ENCODE measurements around the gene FKRP.

DNA sequence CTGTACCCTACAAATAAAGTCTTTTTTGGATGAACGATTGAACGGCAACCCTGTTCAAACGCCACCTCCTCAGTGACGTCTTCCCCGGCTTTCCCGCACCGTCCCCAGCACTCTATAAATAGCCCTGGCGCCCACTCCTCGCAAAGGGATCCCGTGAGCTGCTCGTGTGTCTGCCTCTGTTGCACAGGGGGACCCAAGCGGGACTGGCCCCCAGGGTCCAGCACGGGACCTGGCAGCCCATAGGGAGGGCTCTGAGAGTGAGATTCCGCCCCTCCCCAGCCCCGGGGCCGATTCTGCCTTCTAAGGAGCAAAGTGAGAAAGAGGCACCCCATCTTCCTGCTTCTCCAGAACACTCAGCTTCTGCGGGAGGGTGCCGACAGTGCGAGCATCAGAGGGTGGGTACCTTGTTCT is 8.1 kb upstream of the FKRP start:
- TF ChIP-seq POLR2AphosphoS5 (IDR thresholded peaks at IDR 0.05; ENCODE audit: low read depth, low read length): no peak
- TF ChIP-seq POLR2A (IDR thresholded peaks at IDR 0.05; ENCODE audit: low read depth, low read length): no peak
- no peak for TF ChIP-seq SPI1 (IDR thresholded peaks at IDR 0.05; ENCODE audit: low read depth, low read length)
- no peak for TF ChIP-seq TAF1 (IDR thresholded peaks at IDR 0.05; ENCODE audit: low read depth, low read length)
- no peak for TF ChIP-seq PAX5 (IDR thresholded peaks at IDR 0.05; ENCODE audit: insufficient read depth, low read length, severe bottlenecking)
